CD1c-positive myeloid dendritic cell (primary cell): ENCODE measurements around the gene SNUPN.
A peak's percentile ranks its signal among the peaks of the same experiment; 100 is the strongest.
"Not testable (repeated sequence)": the region's sequence is repeated elsewhere in the genome, so short reads cannot be mapped to it uniquely, and the experiment has no call there.

ENCODE experiments used
- DNase-seq: peaks from one replicate; pipeline ENCODE4 v3.0.0-alpha.2; 2016; ENCODE audit errors: extremely low spot score

The SNUPN gene

DNA sequence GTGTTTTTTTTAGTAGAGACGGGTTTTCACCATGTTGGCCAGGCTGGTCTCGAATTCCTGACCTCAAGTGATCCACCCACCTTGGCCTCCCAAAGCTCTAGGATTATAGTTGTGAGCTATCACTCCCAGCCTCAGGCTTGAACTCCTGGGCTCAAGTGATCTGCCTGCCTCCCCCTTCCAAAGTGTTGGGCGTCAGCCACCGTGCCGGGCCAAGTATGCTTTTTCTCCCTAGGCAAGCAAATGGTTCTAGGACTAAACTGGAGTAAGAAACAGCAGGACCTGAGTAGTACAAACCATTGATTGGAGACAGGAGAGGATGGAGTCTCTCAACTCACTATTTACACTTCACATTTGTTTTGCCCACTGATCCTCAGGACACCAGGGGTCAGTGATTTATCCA, 41.8 kb downstream of the SNUPN start:
- DNase-seq, result no peak

DNA sequence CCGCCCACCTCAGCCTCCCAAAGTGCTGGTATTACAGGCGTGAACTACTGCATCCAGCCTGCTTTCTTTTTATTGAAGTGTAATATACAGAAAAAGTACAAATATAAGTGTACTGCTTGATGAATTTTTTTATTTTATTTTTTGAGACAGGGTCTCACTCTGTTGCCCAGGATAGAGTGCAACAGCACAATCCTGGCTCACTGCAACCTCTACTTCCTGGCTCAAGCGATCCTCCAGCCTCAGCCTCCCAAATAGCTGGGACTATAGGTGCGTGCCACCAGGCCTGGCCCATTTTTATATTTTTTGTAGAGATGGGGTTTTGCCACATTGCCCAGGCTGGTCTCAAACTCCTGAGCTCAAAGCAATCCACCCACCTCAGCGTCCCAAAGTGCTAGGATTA, 42.6 kb downstream of the SNUPN start:
- DNase-seq, result not testable (repeated sequence)

DNA sequence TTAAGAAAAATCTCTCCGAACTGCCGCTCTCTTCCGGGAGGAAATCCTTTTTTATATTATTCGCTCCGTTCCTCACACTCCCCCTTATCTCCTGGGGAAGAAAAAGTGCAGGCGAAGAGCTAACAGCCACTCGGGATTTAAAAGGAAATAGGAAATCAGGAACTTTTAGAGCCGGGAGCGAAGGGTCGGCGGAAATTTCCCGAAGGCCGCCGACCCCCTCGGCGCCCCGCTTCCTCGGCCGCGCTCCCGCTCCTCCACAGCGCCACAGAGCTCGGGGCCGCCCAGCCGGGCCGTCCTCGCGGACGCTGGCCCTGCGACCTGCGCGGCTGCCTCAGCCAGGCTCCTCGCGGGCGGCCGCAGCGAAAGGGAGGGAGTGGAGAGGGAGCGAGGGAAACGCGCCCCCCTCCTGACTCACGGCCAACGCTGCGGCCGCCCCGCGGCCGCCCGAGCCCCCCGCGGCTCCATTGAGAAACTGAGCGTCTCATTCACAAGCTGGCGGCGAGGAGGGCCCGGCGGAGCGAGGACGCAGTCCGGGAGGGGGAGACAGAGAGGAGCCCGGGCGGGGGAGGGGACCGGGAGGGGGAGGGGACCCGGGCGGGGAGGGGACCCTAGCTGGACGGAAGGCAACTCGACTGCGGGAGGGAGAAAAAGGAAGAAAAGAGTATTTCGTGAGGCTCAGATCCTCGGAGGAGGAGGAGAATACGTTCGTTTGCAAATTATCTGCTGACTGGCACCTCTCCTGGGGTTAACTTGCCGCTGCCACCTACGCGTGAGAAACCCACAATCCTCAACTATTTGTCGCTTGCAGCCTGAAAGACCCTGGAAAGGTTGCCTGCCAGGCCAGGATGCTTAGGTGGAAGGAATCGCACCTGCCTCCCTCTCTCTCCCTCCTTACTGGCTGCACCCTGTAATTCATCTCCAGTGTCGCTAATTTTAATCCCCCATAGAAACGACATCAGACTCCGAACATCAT, 46.3 kb downstream of the SNUPN start, which contains the start of gene PTPN9:
Gene PTPN9 (minus strand): TSS at position 368 of the 973 bp plus-strand sequence. CDS start 539 bp downstream, outside the sequence.
- DNase-seq, result peak; percentile 68

DNA sequence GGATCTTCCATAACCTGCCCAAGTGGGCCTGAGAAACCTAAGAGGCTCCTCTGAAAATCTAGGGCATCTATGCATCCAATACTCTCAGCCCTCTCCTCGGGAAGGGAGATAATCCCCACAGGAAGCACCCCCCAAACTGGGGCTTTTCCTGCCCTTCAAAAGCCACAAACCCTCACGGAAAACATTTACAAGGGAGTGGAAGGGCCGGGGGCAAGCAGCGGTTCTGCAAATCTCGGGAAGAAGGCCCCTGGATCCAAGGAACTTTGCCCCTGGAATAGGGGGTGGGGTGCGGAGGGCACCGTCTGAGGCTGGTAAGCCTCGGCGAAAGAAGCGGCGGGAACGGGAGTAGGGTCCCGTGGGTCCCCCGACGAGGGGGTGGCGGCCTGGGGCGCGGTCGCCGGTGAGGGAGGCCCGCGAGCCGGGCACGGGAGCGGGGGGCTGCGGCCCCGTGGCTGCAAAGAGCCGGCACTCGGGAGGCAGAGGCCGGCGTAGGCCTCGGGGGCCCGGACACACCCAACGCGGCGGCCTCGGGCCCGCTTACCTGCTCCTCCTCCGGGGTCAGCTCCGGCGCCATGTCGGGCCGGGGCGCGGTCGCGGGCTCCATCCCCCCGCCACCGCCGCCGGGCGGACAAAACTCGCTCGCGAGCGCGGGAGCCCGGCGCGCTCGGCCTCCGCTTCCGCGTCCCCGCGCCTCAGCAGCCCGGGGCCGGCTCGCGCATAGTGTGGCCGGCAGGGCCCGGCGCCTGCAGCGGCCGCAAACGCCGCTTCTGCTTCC, 47.2 kb downstream of the SNUPN start:
- peak; percentile 69 for DNase-seq

DNA sequence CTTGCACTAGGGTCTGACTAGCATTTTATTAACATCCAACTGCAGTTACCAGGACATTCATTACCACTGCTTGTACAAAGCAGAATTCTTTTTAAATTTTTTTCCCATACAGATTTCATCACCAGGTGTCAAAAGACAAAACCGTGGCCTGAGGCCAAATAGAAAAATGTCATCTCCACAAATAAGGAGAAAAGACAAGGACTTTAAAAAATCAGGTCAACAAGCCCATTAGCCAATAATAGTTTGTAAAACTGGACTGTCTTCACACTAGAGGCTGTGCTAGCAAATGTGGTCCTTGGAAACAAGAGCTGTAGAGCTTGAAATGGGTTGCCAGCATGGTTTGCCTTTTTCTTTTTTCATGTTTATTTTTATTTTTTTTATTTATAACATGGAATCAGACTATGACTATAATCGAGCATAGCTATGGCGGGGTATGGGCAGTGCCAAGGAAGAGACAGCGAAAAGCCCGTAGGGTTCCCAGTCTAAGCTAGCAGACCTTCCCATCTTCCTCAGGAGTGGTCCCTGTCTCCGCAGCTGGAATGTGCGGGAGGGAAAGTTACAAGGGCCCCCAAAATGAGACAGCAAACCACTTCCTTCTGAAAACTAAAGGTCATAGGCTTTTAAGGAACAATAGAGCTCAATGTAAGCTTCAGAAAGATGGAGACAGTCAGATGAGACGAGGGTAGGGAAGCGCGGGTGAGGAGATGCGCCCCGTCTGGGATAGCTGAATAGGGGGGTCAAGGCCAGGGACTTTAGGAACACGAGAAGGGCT, 47.9 kb downstream of the SNUPN start:
- peak; percentile 35 for DNase-seq

DNA sequence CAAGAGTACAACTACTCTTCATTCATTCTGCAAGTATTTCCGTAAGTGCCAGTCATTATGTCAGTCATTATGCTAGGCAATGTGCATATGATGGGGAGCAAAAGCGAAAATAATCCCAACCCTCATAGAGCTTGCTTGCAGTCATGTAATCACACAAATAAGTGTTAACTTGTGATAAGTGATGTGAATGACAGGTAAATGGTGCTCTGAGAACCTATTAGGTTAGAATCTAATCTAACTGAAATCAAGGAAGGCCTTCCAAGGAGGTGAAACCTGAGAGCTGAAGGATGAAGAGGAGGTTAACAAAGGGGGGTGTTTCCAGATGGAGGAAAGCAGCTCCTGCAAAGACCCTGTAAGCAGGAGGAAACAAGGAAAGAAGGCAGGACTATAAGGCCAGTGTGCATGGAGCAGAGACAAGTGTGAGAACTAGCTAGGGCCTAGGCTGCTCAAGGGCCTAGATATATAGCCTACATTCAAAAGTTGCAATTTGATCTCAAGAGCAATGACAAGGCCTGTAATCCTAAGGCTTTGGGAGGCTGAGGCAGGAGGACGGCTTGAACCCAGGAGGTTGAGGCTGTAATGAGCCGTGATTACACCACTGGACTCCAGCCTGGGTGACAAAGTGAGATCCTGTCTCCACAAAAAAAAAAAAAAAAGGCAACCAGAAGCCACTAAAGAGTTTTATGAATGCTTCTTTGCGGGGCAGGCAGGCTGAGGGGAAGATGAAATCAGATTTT, 51.7 kb downstream of the SNUPN start:
- DNase-seq, result no peak

DNA sequence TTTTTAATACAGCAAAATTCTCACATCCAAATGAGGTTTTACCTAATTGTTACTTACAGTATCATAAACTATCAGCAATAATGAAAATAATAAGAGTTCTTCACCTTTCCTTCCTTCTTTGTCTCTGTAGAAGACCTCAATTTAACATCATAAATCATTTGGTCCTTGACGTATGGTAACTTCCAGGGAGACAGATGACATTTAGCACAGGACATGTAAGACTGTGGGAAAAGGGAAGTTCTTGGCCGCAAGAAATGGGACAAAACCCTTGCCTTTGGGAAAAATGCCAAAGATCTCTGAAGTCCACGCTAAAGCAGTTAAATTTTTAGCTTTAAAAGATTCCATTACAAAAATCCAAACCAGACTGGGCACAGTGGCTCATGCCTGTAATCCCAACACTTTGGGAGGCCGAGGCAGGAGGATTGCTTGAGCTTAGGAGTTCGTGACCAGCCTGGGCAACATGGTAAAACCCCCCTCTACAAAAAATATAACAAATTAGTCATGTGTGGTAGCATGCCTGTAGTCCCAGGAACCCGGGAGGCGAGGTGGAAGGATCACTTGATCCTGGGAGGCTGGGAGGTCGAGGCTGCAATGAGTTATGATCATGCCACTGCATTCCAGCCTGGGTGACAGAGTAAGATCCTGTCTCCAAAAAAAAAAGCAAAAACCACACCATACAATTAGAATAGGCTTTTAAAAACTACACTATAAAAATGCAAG, 55.2 kb downstream of the SNUPN start:
- peak; percentile 41 for DNase-seq

DNA sequence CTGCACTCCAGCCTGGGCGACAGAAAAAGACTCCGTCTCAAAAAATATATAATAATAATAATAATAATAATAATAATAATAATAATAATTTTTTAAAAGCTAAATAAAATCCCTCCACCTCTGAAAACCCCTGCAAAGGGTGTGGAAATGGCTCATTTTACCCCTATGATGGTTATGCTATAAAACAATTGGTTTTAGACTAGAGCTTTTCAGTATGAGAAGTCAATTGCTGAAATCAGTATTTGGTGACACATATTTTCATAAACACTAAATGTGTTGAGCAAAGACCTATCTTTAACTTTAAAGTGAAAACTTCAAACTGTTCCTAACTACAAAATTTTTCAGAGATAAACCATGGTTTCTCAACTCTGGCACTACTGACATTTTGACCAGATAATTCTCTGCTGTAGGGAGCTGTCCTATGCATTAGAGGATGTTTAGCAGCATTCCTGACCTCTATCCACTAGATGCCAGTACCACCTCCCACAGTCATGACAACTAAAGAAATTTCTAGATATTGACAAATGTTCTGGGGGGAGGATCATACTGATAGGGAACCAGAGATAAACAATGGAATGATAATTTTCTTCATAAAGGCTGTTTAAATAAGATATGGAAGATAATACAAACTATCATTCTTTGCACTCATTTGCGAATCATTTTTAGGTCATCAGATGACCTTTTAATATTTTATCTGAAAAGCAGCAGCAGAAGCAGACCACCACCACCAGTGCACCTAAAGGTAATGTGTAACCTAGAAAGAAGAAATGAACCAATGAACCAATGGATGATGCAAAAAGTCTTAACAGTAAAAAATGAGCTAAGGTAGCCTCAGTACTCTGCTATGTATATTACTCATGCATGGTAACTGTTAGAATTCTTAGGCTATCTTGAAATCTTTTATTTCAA, 60.2 kb downstream of the SNUPN start:
- DNase-seq, result no peak

DNA sequence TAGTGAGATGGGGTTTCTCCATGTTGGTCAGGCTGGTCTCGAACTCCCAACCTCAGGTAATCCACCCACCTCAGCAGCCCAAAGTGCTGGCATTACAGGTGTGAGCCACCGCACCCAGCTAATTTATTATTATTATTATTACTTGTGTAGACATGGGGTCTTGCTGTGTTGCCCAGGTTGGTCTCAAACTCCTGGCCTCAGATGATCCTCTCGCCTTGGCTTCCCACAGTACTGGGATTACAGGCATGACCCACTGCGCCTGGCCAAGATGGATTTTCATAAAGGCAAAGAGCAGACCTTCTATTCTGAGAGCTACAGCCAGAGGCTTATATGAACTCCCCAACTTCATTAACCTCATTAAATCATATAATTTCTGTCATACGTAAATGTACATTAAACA, 63.6 kb downstream of the SNUPN start:
- no peak for DNase-seq

DNA sequence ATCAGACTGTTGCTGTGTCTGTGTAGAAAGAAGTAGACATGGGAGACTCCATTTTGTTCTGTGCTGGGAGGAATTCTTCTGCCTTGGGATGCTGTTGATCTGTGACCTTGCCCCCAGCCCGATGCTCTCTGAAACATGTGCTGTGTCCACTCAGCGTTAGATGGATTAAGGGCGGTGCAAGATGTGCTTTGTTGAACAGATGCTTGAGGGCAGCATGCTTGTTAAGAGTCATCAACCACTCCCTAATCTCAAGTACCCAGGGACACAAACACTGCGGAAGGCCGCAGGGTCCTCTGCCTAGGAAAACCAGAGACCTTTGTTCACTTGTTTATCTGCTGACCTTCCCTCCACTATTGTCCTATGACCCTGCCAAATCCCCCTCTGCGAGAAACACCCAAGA, 66.2 kb downstream of the SNUPN start:
- DNase-seq, result not testable (repeated sequence)

DNA sequence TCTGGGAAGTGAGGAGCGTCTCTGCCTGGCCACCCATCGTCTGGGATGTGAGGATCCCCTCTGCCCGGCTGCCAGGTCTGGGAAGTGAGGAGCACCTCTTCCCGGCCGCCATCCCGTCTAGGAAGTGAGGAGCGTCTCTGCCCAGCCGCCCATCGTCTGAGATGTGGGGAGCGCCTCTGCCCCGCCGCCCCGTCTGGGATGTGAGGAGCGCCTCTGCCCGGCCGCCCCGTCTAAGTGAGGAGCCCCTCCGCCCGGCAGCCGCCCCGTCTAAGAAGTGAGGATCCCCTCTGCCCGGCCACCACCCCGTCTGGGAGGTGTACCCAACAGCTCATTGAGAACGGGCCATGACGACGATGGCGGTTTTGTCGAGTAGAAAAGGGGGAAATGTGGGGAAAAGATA, 66.6 kb downstream of the SNUPN start:
- DNase-seq, result not testable (repeated sequence)

DNA sequence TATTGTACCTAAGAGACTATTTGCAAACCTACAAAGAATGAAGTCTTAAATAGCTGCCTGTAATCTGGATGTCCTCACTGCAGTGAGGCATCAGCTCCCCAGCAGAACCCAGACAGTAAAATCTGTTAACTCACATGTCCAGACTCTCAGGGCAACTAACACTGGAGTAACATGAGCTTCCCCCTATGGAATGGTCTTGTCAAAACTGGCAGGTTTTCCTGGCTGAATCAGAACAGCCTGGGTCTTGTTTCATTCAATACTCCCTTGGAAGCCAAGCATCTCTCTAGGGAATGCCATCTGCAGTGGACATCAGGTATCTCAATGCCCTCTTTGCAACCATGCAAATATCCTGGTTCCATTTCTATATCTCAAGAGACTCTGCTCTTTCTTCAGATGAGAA, 70.8 kb downstream of the SNUPN start:
- DNase-seq, result no peak

DNA sequence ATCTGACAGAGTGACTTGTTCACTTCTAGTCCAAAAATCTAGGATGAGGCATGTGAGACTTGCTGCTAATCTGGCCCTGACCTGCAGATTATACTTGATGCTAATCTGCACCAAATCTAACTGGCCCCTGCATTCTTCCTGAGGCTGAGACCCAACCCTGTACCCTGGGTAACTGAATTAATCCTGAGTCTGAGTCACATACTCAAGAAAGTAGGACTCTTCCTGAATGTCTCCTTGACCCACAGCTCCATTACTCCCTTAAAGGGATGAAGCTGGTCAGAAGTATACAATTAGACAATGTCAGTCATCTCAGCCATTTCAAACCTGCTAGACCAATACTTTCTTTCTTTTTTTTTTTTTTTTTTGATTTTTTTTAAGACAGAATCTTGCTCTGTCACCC, 71.9 kb downstream of the SNUPN start:
- no peak for DNase-seq

DNA sequence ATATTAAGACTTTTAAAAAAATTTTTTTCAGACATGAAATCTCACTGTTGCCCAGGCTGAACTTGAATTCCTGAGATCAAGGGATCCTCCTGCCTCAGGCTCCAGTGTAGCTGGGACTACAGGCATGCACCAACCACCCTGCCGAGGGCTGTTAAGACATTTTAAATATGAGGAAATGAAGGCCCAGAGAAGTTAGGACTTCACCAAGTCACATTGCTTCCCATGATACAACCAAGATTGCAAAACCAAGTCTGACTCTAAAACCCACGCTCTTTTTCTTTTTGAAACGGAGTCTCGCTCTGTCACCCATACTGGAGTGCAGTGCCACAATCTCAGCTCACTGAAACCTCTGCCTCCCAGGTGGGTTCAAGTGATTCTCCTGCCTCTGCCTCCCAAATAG, 74.4 kb downstream of the SNUPN start:
- peak; percentile 85 for DNase-seq
